CD4-positive, CD25-positive, alpha-beta regulatory T cell (primary cell): ENCODE measurements around the gene SPEF1. TPM values are rescaled to one million over a fixed set of nuclear protein-coding genes. Genes with fewer than 3 reads are reported as not detected.

Experiments
- ATAC-seq, 2 donors: fragments of 150-1000 bp; cut with Tn5 transposase; one replicate each; pipeline ENCODE4 v1.10.0; 2021; ENCODE audit warnings: low read depth in 2 of 2, moderate number of reproducible peaks in 2 of 2, moderate library complexity in 1 of 2
- DNase-seq, 3 donors: peaks; one replicate each; pipeline versions ENCODE4 v3.0.0 to v3.0.0-alpha.2; 2012 to 2022; ENCODE audit warnings: mixed read lengths in 1 of 3
- H3K27ac ChIP-seq: one replicate; pipeline ENCODE4 v1.7.0; 2013; ENCODE audit warnings: mild to moderate bottlenecking, low read length; ENCODE audit not compliant: insufficient read depth, poor library complexity, severe bottlenecking
- H3K27me3 ChIP-seq: one replicate; pipeline ENCODE4 v1.7.0; 2013; ENCODE audit warnings: low read length; ENCODE audit not compliant: control insufficient read depth, insufficient read depth
- H3K36me3 ChIP-seq: one replicate; pipeline ENCODE4 v1.7.0; 2013; ENCODE audit warnings: mild to moderate bottlenecking, low read length, moderate library complexity; ENCODE audit not compliant: control insufficient read depth, insufficient read depth
- H3K4me1 ChIP-seq: 2 replicates; pipeline ENCODE4 v1.7.0; 2013; ENCODE audit warnings: mild to moderate bottlenecking, low read length; ENCODE audit not compliant: insufficient read depth, control insufficient read depth, poor library complexity, severe bottlenecking
- H3K4me3 ChIP-seq: one replicate; pipeline ENCODE4 v1.7.0; 2013; ENCODE audit warnings: low read depth, mild to moderate bottlenecking, low read length, moderate library complexity
- H3K9me3 ChIP-seq, 2 experiments: 1 replicate in 1 of 2; 2 replicates in 1 of 2; pipeline ENCODE4 v1.7.0; 2013; ENCODE audit warnings: low read length in 2 of 2, mild to moderate bottlenecking in 1 of 2, moderate library complexity in 1 of 2; ENCODE audit not compliant: control insufficient read depth in 2 of 2
- H3K27ac Mint-ChIP-seq, 3 donors: one replicate each; pipeline ENCODE4 v1.8.0; 2020 to 2022; ENCODE audit warnings: mild to moderate bottlenecking in 3 of 3, mixed read lengths in 3 of 3, moderate library complexity in 2 of 3
- H3K27me3 Mint-ChIP-seq: one replicate; pipeline ENCODE4 v1.8.0; 2022; ENCODE audit warnings: mild to moderate bottlenecking, mixed read lengths
- H3K36me3 Mint-ChIP-seq: one replicate; pipeline ENCODE4 v1.8.0; 2020; ENCODE audit warnings: mixed read lengths
- H3K4me1 Mint-ChIP-seq, 4 donors: one replicate each; pipeline ENCODE4 v1.8.0; 2020 to 2022; ENCODE audit warnings: mixed read lengths in 4 of 4, mild to moderate bottlenecking in 1 of 4
- H3K4me3 Mint-ChIP-seq, 4 donors: one replicate each; pipeline ENCODE4 v1.8.0; 2020 to 2022; ENCODE audit warnings: mild to moderate bottlenecking in 4 of 4, mixed read lengths in 4 of 4, moderate library complexity in 3 of 4
- H3K9me3 Mint-ChIP-seq, 7 donors: one replicate each; pipeline ENCODE4 v1.8.0; 2020 to 2022; ENCODE audit warnings: mixed read lengths in 7 of 7, mild to moderate bottlenecking in 3 of 7, moderate library complexity in 2 of 7
- polyA plus RNA-seq, 4 donors: library from polyadenylated mRNA; unstranded; fragments of 300-500 nt; fragmentation: Illumina TruSeq; gene quantifications; one replicate each; pipeline ENCODE4 v1.2.3, GENCODE V29; 2021
- total RNA-seq: library from RNA; stranded (reverse); gene quantifications from one replicate; pipeline ENCODE4 v1.2.3, GENCODE V29; 2022

SPEF1 gene
- total and polyA plus RNA-seq, 5 donors from 2014 or later, result not detected

- peak within 1 kb of the TSS in 1 of 3 donors; percentile 38 for H3K27ac Mint-ChIP-seq
- H3K9me3 Mint-ChIP-seq, result peaks cover 0 to 3% (median 0%) of the 10 kb centered on the region in 7 donors
- Histone ChIP-seq H3K9me3 (no peaks in the 10 kb centered on the region), H3K27me3 (peaks cover 4% of the 10 kb centered on the region), H3K4me3 (no peak within 1 kb of the TSS), H3K36me3 (no peaks in the 10 kb centered on the region), H3K27ac (no peak within 1 kb of the TSS), H3K4me1 (no peaks in the 10 kb centered on the region)
- DNase-seq (no peak), ATAC-seq (peak in 1 of 2 donors; percentile 10)
- H3K4me1 Mint-ChIP-seq, result peaks cover 0 to 5% (median 0%) of the 10 kb centered on the region in 4 donors
- peaks cover 51% of the 10 kb centered on the region for H3K27me3 Mint-ChIP-seq
- H3K36me3 Mint-ChIP-seq, result peaks cover 5% of the 10 kb centered on the region
- H3K4me3 Mint-ChIP-seq, result no peak within 1 kb of the TSS
Measured at GRCh38 chr20:3732327-3733118, 48.7 kb downstream of the SPEF1 start, which contains the start of gene HSPA12B. HSPA12B (plus strand) TSS chr20:3732685; CDS start chr20:3738675, 5,990 bp downstream.

GRCh38 chr20:3731944-3732326 is 49.3 kb downstream of the SPEF1 start:
- Mint-ChIP-seq H3K9me3 (peaks cover 0 to 3% (median 0%) of the 10 kb centered on the region in 7 donors), H3K4me3 (no peak overlapping the region), H3K27me3 (peaks cover 57% of the 10 kb centered on the region), H3K4me1 (peaks cover 0 to 5% (median 0%) of the 10 kb centered on the region in 4 donors), H3K27ac (no peak overlapping the region), H3K36me3 (peaks cover 5% of the 10 kb centered on the region)
- Histone ChIP-seq H3K4me1 (no peaks in the 10 kb centered on the region), H3K27me3 (peaks cover 4% of the 10 kb centered on the region), H3K4me3 (no peak overlapping the region), H3K9me3 (no peaks in the 10 kb centered on the region), H3K27ac (no peak overlapping the region), H3K36me3 (no peaks in the 10 kb centered on the region)
- ATAC-seq (no peak), DNase-seq (no peak)

GRCh38 chr20:3730803-3731672 is 50.2 kb downstream of the SPEF1 start:
- no peak overlapping the region for H3K27ac ChIP-seq
- peaks cover 4% of the 10 kb centered on the region for H3K27me3 ChIP-seq
- DNase-seq (no peak), ATAC-seq (no peak)
- Mint-ChIP-seq H3K27ac (no peak overlapping the region), H3K4me1 (peaks cover 0 to 5% (median 0%) of the 10 kb centered on the region in 4 donors), H3K27me3 (peaks cover 57% of the 10 kb centered on the region), H3K36me3 (peaks cover 5% of the 10 kb centered on the region), H3K4me3 (no peak overlapping the region), H3K9me3 (peaks cover 0 to 3% (median 0%) of the 10 kb centered on the region in 7 donors)
- H3K36me3 ChIP-seq, result no peaks in the 10 kb centered on the region
- H3K4me1 ChIP-seq, result no peaks in the 10 kb centered on the region
- H3K9me3 ChIP-seq, result no peaks in the 10 kb centered on the region
- H3K4me3 ChIP-seq, result no peak overlapping the region

- H3K27ac Mint-ChIP-seq, result no peak overlapping the region
- H3K36me3 Mint-ChIP-seq, result peaks cover 5% of the 10 kb centered on the region
- Histone ChIP-seq H3K9me3 (no peaks in the 10 kb centered on the region), H3K4me3 (no peak overlapping the region), H3K4me1 (no peaks in the 10 kb centered on the region), H3K36me3 (no peaks in the 10 kb centered on the region), H3K27me3 (peaks cover 2% of the 10 kb centered on the region), H3K27ac (no peak overlapping the region)
- peaks cover 0 to 3% (median 0%) of the 10 kb centered on the region in 7 donors for H3K9me3 Mint-ChIP-seq
- DNase-seq, result no peak
- peaks cover 0 to 5% (median 0%) of the 10 kb centered on the region in 4 donors for H3K4me1 Mint-ChIP-seq
- no peak overlapping the region for H3K4me3 Mint-ChIP-seq
- ATAC-seq, result no peak
- H3K27me3 Mint-ChIP-seq, result peaks cover 53% of the 10 kb centered on the region
Measured at GRCh38 chr20:3729811-3730540, 51.3 kb downstream of the SPEF1 start.

DNA sequence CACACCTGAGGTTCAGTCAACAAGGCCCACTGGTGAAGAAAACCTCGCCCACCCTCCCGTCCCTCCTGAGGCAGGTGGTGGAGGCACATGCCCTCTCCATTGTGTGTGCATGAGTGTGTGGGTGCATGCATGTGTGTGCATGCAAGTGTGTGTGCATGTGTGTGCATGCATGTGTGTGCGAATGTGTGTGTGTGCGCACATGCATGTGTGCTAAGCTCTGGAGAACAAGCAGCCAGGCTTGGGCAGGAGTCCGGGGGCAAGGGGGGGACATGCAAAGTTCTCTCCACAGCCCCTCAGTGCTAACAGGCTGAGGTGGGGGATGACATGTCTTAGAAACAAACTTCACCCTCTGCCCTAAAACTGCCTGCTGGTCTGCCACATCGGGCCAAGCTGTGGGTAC is 51.9 kb downstream of the SPEF1 start:
- no peak overlapping the region for H3K27ac ChIP-seq
- peaks cover 2% of the 10 kb centered on the region for H3K27me3 ChIP-seq
- peaks cover 5% of the 10 kb centered on the region for H3K36me3 Mint-ChIP-seq
- H3K4me3 Mint-ChIP-seq, result no peak overlapping the region
- peaks cover 53% of the 10 kb centered on the region for H3K27me3 Mint-ChIP-seq
- no peak for ATAC-seq
- no peak overlapping the region for H3K4me3 ChIP-seq
- H3K27ac Mint-ChIP-seq, result no peak overlapping the region
- H3K36me3 ChIP-seq, result no peaks in the 10 kb centered on the region
- H3K9me3 Mint-ChIP-seq, result peaks cover 0 to 3% (median 0%) of the 10 kb centered on the region in 7 donors
- peaks cover 0 to 5% (median 0%) of the 10 kb centered on the region in 4 donors for H3K4me1 Mint-ChIP-seq
- H3K9me3 ChIP-seq, result no peaks in the 10 kb centered on the region
- no peaks in the 10 kb centered on the region for H3K4me1 ChIP-seq
- DNase-seq, result no peak

DNA sequence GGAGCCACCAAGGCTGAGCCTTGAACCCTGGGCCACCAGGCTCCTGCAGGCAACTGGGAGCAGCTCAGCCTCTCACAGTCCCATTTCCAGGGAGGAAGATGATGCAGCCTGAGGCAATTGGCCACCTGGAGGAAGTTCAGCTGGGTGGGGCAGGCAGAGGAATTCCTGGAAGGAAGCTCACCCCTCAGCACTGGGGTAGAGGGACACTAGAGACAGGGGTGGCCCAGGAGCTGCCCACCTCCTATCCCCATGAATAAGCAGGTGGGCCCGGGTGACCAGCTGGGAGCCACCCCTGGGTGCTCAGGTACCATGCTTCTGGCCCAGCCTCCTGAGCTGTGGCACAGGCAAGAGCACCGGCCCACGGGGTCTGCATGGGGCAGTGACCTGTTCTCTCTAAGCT is 52.4 kb downstream of the SPEF1 start:
- Mint-ChIP-seq H3K36me3 (peaks cover 5% of the 10 kb centered on the region), H3K9me3 (peaks cover 0 to 3% (median 0%) of the 10 kb centered on the region in 7 donors), H3K27me3 (peaks cover 56% of the 10 kb centered on the region), H3K4me3 (no peak overlapping the region), H3K27ac (no peak overlapping the region), H3K4me1 (peaks cover 0 to 5% (median 0%) of the 10 kb centered on the region in 4 donors)
- no peak overlapping the region for H3K27ac ChIP-seq
- H3K9me3 ChIP-seq, result no peaks in the 10 kb centered on the region
- ATAC-seq (no peak), DNase-seq (no peak)
- no peak overlapping the region for H3K4me3 ChIP-seq
- H3K36me3 ChIP-seq, result no peaks in the 10 kb centered on the region
- H3K27me3 ChIP-seq, result peaks cover 2% of the 10 kb centered on the region
- no peaks in the 10 kb centered on the region for H3K4me1 ChIP-seq

- DNase-seq (no peak), ATAC-seq (no peak)
- Mint-ChIP-seq H3K9me3 (peaks cover 0 to 3% (median 0%) of the 10 kb centered on the region in 7 donors), H3K36me3 (peaks cover 5% of the 10 kb centered on the region), H3K4me1 (peaks cover 0 to 5% (median 0%) of the 10 kb centered on the region in 4 donors), H3K4me3 (no peak overlapping the region), H3K27me3 (peaks cover 55% of the 10 kb centered on the region), H3K27ac (no peak overlapping the region)
- Histone ChIP-seq H3K36me3 (no peaks in the 10 kb centered on the region), H3K4me3 (no peak overlapping the region), H3K27ac (no peak overlapping the region), H3K4me1 (no peaks in the 10 kb centered on the region), H3K27me3 (peaks cover 2% of the 10 kb centered on the region), H3K9me3 (no peaks in the 10 kb centered on the region)
Measured at GRCh38 chr20:3728354-3728753, 52.9 kb downstream of the SPEF1 start.
